HG03575 (cell line): ENCODE results near the gene PPEF2.

Source experiments
- ATAC-seq: cut with Tn5 transposase; IDR thresholded peaks from one replicate; pipeline ENCODE4 v1.9.1; 2021; ENCODE audit not compliant: unreplicated experiment, insufficient number of reproducible peaks, low FRiP score; ENCODE audit errors: extremely low read depth

PPEF2 gene

DNA sequence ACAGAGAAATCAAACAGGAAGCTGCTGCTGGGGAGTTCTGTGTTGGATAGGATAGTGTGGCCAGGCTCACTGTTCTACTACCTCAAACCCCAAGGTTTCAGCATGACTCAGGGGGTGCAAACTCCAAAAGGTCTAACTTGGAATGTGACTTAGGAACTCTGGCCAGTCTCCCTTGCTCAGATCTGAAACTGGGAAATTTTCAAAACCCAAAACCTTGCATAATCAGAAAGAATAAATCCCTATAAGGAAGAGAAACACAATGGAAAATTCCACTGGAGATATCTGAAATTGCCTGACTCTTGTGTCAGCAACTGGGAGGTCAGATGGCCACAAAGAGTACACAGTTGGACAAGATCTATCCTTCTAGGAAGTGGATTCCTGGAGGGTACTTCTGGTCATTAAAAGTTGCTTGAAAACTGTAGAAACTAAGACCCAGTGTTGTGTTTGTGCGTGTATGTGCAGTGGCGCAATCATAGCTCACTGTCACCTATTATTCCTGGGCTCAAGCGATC is 58.0 kb downstream of the PPEF2 start:
- no peak for ATAC-seq

DNA sequence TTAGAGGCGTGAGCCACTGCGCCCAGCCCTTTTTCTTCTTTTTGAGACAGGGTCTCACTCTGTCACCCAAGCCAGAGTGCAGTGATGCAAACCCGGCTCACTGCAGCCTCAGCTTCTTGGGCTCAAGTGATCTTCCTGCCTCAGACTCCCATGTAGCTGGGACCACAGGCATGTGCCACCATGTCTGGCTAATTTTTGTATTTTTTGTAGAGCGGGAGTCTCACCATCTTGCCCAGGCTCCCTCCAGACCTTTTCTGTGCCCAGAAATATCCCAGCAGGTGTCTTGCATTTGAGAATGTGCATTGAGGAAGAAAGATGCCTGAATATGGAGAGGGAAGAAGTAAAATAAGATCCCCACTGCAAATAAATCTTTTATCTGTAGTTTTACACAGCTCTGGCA is 58.7 kb downstream of the PPEF2 start:
- ATAC-seq: no peak

DNA sequence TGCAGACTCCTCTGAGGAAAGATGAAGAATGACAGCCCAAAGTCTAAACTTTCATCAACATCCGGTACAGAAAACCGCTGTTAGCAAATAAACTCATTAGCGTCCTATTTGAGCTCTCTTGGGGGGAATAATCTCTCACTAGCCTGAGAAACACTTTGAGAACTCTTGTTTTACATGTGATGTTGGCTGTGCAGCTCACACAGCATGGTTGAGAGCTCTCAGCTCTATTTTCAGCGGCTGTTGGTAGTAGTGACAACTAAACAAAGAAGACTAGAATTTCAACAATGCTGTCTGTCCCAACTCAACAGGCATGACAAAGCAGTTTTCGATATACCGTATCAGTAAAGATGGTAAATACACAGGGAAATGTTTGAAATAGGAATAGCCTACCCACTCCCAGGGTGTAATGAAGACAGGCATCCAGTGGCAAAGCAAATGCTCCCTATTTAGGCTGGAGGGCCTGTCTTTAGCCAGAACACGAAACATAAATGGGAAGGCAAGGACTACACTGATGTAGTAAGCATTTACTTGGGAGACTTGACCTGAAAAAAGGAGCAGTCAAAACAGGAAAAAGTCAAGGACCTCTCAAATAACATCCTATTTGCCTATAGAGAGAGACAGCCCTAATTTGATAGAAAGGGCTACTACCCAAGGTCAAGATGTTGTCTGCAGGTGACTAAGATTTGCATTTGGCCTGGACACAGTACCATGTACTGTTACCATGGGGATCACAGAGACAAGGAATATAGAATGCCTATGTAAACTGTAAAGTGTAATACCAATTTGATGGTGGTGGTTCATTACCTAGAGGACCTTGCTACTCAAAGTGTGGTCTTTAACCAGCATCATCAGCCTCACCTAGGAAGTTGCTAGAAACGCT is 60.4 kb downstream of the PPEF2 start:
- no peak for ATAC-seq

DNA sequence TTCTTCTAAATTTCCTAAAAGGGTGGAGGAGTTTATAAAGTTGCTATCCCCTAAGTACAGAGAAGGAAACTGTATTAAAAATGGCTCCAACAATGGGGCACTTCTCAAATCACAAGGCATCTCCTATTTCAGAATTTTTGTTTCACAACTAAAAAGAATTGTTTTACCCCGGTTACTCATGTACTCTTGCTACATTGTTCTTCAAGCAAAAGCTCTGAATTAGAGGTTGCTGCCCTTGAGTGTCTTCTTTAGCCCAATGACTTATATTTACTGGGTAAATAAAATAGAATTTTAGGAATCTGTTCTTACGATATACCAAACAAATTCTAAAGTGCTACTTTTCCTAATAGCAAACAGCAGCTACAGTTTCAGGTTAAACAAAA is 67.5 kb downstream of the PPEF2 start:
- ATAC-seq: no peak

DNA sequence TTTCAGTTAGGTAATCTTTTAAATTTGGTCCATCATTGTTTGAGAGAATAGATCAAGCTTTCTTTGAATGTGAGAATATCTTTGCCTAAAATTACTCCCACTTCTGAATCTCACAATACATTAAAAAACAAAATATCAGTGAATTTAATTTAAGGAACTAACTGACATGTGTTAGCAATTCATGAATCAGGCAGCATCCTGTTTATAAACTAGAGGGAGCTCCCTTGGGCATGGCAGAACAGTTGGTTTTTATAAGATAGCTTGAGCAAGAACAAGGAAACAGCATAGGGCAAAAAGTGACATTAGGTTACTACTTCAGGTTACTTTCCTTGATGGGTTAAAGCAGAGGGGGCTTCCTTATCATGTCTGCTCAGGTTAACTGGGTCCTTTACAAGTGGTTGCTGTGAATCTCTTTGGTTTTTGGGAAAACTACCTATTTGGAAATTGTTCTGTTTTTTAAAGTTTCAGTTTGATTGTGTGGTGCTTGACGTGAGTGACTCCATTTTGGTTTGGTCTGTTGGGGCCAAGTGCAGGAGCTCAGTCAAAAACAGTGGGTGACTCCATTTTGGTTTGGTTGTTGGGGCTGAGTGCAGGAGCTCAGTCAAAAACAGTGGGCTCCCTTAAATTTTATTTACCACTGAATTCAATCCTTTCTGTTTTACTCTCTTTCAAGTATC is 68.0 kb downstream of the PPEF2 start:
- ATAC-seq: no peak

DNA sequence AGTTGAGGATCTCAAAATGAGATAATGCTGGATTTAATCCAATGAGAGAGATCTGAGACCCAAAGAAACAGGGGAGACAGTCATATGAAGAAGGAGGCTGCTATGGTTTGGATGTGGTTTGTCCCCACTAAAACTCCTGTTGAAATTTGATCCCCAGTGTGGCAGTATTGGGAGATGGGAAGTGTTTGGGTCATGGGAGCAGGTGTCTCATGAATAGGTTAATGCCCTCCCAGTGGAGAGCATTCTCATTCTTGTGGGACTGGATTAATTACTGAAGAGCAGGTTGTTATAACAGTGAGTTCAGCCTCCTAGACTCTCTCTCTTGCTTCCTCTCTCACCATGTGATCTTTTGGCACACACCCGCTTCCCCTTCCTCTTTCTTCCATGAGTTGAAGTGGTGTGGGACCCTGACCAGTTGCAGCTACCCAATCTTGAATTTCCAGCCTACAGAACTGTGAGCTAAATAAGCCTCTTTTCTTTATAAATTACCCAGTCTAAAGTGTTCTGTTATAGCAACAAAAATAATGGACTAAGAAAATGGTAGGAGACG is 70.3 kb downstream of the PPEF2 start:
- no peak for ATAC-seq

DNA sequence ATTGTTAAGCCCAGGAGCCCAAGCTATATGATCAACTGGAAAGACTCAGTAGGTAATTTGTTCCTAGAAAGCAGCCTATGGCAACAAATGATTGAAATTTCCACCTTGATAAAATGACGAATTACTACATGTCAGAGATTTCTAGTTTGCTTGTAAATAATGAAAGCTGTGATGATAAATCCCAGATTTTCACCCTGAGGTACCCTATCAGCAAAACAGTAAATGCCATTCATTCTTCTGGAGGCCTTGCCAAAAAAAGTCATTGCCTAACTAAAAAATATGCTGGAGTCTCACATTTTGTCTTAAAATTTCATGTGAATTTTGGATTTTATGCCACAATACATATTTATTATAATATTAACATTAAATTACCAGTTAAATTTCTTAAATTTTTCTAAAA is 71.3 kb downstream of the PPEF2 start:
- no peak for ATAC-seq

DNA sequence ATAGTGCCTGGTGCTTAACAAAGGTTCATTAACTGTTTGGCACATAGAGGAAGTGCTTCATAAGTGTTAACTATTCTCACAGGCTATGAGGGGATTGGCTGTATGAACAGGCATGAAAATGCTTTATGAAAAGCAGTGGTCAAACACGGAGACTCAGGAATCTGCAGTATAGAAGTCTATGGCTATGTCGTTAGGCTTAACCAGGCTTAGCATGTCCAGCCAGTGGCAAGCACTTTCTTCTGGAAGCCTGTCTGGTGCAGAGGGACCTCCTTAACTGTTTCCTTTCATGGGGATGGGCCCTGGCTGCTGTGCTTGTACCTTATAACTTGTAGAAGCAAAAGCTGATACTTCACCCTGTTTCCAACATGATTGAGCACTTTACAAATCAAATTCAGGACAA is 78.4 kb downstream of the PPEF2 start:
- no peak for ATAC-seq

DNA sequence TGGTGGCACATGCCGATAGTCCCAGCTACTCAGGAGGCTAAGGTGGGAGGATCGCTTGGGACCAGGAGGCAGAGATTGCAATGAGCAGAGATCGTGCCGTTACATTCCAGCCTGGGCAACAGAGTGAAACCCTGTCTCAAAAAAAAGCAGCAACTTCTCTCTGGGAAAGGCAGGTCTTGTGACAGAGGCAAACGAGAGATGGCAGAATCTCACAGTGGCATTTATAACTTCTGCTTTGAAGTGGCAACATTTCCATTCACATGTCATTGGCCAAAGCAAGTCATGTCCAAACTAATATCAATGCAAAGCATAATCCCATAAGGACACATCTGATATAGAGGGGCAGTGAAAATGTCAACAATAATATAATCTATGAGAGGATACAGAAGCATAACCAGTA is 79.8 kb downstream of the PPEF2 start:
- no peak for ATAC-seq

DNA sequence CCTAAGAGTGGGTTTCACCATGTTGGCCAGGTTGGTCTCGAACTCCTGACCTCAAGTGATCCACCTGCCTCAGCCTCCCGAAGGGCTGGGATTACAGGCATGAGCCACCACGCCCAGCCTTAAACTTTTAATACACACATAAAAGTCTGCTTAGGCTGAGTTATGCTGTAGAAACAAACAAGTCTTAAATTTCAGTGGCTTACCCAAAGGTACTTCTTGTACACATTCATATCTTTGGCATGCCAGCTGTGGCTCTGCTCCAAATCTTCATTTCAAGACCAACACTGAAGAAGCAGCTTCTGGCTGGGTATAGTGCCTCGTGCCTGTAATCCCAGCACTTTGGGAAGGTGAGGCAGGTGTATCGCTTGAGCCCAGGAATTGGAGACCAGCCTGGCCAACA is 80.3 kb downstream of the PPEF2 start:
- no peak for ATAC-seq

DNA sequence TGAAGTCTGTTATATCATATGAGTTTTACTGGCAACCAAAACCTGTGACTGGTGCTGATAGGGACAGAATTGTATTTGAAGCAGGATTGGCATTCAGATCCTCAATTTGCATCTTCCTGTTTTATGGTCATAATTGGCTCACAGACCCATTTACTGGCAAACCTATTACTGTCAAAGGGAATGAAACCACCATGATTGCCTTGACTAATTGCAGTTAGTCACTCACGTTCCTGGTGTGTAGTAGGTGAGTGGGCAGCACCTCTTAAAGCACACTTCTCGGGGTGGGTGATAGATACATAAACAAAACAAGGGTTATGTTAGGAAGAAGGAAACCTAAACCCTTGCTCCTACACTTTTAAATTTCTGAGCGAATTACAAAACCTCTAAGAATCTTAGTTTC is 81.0 kb downstream of the PPEF2 start:
- no peak for ATAC-seq

DNA sequence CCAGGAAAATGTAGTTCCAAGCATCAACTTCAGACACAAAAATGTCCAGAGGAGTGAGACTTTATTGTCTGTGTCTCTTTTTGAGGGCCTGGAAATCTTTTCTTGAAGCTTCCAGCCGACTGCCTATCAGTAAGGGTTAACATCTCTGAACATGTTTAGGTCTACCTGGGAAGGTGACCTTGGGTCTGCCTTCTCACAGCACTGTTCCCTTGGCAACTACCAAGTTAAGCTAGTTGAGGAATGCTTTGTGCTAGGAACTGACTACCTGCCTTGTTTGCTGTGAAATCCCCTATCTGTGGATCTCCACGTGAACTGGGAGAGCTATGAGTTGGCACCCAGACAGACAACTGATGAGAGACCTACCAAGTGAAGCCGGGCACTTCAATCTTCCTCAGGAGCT is 81.6 kb downstream of the PPEF2 start:
- ATAC-seq: no peak

DNA sequence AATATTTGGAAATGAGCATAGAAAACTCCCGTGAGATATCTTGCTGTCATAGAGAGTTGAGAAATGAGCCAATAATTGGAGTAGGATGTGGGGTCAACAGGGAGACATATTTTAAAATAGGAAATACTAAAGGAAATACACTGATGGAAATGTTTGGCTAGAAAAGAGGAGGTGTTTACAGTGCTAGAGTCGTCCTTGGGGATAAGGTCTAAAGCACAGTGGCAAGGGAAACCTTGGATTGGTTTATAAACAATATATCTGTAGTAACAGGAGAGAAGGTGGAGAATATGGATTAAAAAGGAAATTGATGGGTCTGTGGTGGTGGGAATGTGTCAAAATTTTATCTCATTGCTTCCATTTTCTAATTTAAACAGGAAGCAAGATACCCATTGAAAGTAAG is 82.1 kb downstream of the PPEF2 start:
- ATAC-seq: no peak

DNA sequence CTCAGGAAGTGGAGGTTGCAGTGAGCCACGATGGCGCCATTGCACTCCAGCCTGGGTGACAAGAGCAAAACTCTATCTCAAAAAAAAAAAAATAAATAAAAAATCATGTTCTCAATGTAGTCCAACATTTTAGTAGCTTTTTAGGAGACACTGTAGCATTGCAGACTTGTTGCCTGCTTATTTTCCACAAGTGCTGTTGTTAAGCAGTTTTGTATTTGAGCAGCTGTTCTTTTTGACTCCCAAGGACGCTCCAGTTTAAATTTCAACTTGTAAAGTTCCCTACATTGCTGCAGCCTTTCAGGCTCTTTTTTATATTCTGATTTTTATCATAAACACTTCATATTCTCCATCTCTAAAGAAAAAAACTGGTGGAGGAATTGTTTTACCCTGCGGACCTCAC is 83.1 kb downstream of the PPEF2 start:
- ATAC-seq: no peak

DNA sequence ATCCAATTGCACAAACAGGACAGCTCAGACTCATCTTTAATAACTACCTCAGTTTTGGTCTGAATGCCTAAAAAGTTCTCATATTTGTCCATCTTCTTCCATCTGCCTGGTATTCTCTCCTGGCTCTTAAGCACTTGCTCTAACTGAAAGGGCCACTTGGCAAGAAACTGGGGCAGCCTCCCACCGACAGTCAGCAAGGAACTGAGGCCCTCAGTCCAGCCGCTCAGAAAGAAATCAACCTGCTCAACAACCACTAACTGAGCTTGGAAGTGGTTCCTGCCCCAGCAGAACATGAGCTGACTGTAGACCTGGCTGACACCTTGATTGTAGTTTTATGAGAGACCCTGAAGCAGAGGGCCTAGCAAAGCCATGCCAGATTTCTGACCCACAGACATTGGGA is 84.4 kb downstream of the PPEF2 start:
- no peak for ATAC-seq
